GM12873 (cell line): ENCODE measurements around the gene PTGER4.

ENCODE experiments used
- TF ChIP-seq, protein P1 (sequence below): IDR thresholded peaks from 2 replicates; pipeline ENCODE4 v1.5.1; 2012; ENCODE audit warnings: low read depth, mild to moderate bottlenecking, moderate library complexity, low read length, control low read depth; ENCODE audit not compliant: insufficient read depth; ENCODE audit errors: missing control alignments

PTGER4 gene

DNA sequence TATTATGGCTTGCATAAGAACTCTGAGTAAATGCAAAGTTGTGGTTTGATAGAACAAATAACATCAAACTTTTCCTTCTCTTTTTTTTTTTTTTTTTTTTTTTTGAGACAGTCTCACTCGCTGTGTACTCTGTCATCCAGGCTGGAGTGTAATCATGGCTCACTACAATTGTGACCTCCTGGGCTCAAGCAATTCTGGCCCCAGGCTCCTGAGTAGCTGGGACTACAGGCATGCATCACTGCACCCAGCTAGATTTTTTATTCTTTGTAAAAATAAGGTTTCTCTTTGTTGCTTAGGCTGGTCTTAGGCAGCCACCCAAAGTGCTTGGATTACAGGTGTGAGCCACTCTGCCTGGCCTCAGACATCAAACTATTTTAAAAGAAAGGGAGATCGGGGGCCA lies 19.0 kb upstream of the PTGER4 start:
- TF ChIP-seq, protein P1, sequence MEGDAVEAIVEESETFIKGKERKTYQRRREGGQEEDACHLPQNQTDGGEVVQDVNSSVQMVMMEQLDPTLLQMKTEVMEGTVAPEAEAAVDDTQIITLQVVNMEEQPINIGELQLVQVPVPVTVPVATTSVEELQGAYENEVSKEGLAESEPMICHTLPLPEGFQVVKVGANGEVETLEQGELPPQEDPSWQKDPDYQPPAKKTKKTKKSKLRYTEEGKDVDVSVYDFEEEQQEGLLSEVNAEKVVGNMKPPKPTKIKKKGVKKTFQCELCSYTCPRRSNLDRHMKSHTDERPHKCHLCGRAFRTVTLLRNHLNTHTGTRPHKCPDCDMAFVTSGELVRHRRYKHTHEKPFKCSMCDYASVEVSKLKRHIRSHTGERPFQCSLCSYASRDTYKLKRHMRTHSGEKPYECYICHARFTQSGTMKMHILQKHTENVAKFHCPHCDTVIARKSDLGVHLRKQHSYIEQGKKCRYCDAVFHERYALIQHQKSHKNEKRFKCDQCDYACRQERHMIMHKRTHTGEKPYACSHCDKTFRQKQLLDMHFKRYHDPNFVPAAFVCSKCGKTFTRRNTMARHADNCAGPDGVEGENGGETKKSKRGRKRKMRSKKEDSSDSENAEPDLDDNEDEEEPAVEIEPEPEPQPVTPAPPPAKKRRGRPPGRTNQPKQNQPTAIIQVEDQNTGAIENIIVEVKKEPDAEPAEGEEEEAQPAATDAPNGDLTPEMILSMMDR, result no peak

GRCh38 chr5:40665635-40666298 lies 13.9 kb upstream of the PTGER4 start:
- TF ChIP-seq, protein P1, result no peak

GRCh38 chr5:40666657-40667056 lies 13.1 kb upstream of the PTGER4 start:
- TF ChIP-seq, protein P1, result no peak

DNA sequence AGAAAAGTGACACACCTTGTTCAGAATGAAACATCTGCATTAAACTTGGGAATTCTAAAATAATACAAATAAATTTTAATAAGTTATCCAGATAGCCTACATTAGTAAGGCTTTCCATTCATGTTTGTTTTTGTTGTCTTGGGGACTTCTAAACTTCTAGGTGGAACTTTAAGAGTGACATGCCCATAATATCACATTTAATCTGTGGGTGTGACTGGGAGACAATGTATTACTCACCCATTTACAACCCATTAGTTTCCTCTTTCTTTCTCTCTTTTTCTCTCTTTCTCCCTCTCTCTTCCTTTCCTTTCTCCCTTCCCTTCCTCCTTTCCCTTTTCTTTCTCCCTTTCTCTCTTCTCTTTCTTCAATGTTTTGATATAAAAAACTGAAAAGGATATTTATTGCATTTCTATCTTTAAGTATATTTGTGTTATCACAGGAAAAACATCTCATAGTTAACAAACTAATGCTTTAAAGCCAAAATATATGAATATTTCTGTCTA lies 12.5 kb upstream of the PTGER4 start:
- TF ChIP-seq, protein P1, result no peak

GRCh38 chr5:40669606-40670390 lies 9.9 kb upstream of the PTGER4 start:
- TF ChIP-seq, protein P1, result no peak

- TF ChIP-seq, protein P1, result no peak
Observed at GRCh38 chr5:40672425-40672824, 7.3 kb upstream of the PTGER4 start.

DNA sequence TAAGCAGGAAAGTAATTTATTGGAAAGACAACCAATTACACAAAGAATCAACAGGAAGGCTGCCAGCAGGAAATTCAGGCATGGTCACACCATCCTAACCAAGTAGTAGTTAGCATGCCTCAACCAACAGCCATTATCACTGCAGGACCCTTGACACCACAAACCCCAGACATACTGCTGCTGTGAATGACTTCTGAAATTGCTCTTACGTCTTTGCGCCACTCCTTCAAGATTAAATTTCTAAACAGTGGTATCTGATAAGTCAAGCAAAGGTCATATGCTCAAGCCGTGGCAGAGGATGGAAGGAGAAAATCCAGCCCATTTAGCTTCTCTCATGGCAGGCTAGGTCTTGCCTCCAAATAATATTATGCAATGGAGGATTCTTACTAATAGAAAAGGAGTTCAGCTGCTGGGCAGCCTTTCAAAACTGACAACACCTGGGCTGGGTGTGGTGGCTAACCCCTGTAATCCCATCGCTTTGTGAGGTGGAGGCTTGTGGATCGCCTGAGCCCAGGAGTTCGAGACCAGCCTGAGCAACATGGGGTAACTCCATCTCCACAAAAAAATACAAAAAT lies 5.0 kb upstream of the PTGER4 start:
- TF ChIP-seq, protein P1, result no peak
